Cardiac fibroblast (primary cell): ENCODE data around the gene OGFOD2.
"Not testable (repeated sequence)": the region's sequence is repeated elsewhere in the genome, so short reads cannot be mapped to it uniquely, and the experiment has no call there.

ENCODE experiments used
- DNase-seq, 2 donors: peaks; one replicate each; pipeline versions ENCODE4 v3.0.0 to v3.0.0-alpha.2; 2010; ENCODE audit warnings: low read depth in 2 of 2
- H3K4me3 ChIP-seq, 2 donors: replicated peaks in 1 of 2; 1 replicate in 1 of 2; 2 replicates in 1 of 2; pipeline ENCODE4 v1.5.1; 2011; ENCODE audit warnings: low read depth in 2 of 2, low read length in 2 of 2, mild to moderate bottlenecking in 2 of 2, moderate library complexity in 1 of 2
- CTCF ChIP-seq: IDR thresholded peaks from one replicate; pipeline ENCODE4 v1.5.1; 2011; ENCODE audit warnings: low read depth, mild to moderate bottlenecking, low read length, inconsistent platforms

OGFOD2 gene

GRCh38 chr12:122934722-122935121, 40.3 kb upstream of the OGFOD2 start:
- no peak overlapping the region for H3K4me3 ChIP-seq
- no peak for TF ChIP-seq CTCF
- no peak for DNase-seq

- TF ChIP-seq CTCF, result no peak
- no peak for DNase-seq
- H3K4me3 ChIP-seq, result no peak overlapping the region
Observed at GRCh38 chr12:122935318-122935717, 39.7 kb upstream of the OGFOD2 start.

GRCh38 chr12:122937622-122938091, 37.4 kb upstream of the OGFOD2 start:
- no peak for TF ChIP-seq CTCF
- peak in 1 of 2 donors; percentile 23 for DNase-seq
- no peak overlapping the region for H3K4me3 ChIP-seq

- no peak for DNase-seq
- no peak for TF ChIP-seq CTCF
- no peak overlapping the region for H3K4me3 ChIP-seq
Observed at GRCh38 chr12:122939125-122939524, 35.9 kb upstream of the OGFOD2 start.

- DNase-seq, result peak; percentile 40 to 59
- H3K4me3 ChIP-seq, result not testable (repeated sequence)
Observed at GRCh38 chr12:122941351-122941750, 33.7 kb upstream of the OGFOD2 start.

- TF ChIP-seq CTCF, result no peak
- peak in 1 of 2 donors; percentile 31 for DNase-seq
- no peak overlapping the region for H3K4me3 ChIP-seq
Observed at GRCh38 chr12:122942637-122943036, 32.4 kb upstream of the OGFOD2 start.

GRCh38 chr12:122943196-122943595, 31.8 kb upstream of the OGFOD2 start:
- H3K4me3 ChIP-seq, result no peak overlapping the region
- peak; percentile 15 to 30 for DNase-seq
- no peak for TF ChIP-seq CTCF
